Kidney epithelial cell (primary cell): ENCODE measurements around the gene SEMA6A. TPM values are rescaled to one million over a fixed set of nuclear protein-coding genes. Genes with fewer than 3 reads are reported as not detected.
A peak's percentile ranks its signal among the peaks of the same experiment; 100 is the strongest.

Source experiments
- DNase-seq: peaks from one replicate; pipeline ENCODE4 v3.0.0-alpha.2; 2010; ENCODE audit warnings: low read depth
- H3K27me3 ChIP-seq: 2 replicates; pipeline ENCODE4 v1.6.0; 2011; ENCODE audit warnings: low read length; ENCODE audit not compliant: control insufficient read depth, insufficient read depth
- H3K36me3 ChIP-seq: 2 replicates; pipeline ENCODE4 v1.5.1; 2011; ENCODE audit warnings: low read length; ENCODE audit not compliant: control insufficient read depth, insufficient read depth
- H3K4me3 ChIP-seq: 2 replicates; pipeline ENCODE4 v1.5.1; 2011; ENCODE audit warnings: low read depth, mild to moderate bottlenecking, control low read depth, low read length
- CTCF ChIP-seq: IDR thresholded peaks from 2 replicates; pipeline ENCODE4 v1.5.1; 2011; ENCODE audit warnings: mild to moderate bottlenecking, moderate library complexity, low read length, control low read depth, inconsistent platforms; ENCODE audit not compliant: insufficient read depth, poor library complexity, severe bottlenecking
- total RNA-seq: library from RNA; depleted of rRNA; stranded (reverse); fragments of >200 nt; gene quantifications from 2 replicates; pipeline ENCODE4 v1.2.3, GENCODE V29; 2015

Gene SEMA6A
- total RNA-seq, 1 donor from 2014 or later: 6.3 TPM

DNA sequence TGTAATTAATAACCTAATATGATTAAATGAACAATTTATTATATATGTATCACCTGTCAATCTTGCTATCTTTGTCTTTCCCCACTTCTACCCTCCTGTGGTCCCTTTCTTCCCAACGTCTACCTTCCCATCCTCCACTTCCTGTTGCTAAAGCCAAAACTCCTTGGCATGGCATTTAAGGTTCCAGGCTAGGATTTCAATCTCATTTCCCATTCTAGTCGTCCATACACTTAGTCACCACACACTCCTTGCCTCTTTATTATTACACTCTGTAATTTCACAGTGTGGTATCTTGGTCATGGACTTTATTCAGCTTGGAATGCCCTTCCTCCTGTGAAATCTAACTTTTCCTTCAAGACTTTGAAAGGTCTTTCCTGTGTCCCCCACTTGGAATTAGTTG is 115.3 kb downstream of the SEMA6A start:
- no peaks in the 10 kb centered on the region for H3K36me3 ChIP-seq
- no peak for DNase-seq
- no peak overlapping the region for H3K4me3 ChIP-seq
- no peak for TF ChIP-seq CTCF
- H3K27me3 ChIP-seq: no peaks in the 10 kb centered on the region

DNA sequence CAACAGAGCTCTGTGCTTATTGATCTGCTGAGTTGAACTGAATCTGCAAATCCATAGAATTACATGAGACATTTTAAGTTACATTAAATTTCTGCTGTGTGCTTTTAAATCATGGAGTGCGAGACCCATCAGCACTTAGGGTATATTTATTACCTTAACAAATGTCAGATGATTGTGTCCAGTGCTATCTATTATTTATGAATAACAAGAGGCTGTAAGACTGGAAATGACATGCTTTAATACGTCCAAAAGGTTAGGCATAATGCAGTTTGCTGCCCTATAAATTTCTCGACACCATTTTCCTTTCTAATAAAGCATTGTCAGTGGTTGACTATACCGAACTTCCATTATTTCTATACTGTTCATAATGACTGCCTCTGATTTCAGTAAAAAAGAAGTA is 117.6 kb downstream of the SEMA6A start:
- Histone ChIP-seq H3K36me3 (no peaks in the 10 kb centered on the region), H3K4me3 (no peak overlapping the region), H3K27me3 (no peaks in the 10 kb centered on the region)
- DNase-seq: no peak
- TF ChIP-seq CTCF: no peak

GRCh38 chr5:116456036-116456435 is 118.6 kb downstream of the SEMA6A start:
- TF ChIP-seq CTCF: no peak
- Histone ChIP-seq H3K4me3 (no peak overlapping the region), H3K27me3 (no peaks in the 10 kb centered on the region), H3K36me3 (no peaks in the 10 kb centered on the region)
- DNase-seq: no peak

GRCh38 chr5:116455061-116455460 is 119.6 kb downstream of the SEMA6A start:
- no peak overlapping the region for H3K4me3 ChIP-seq
- no peak for TF ChIP-seq CTCF
- H3K27me3 ChIP-seq: no peaks in the 10 kb centered on the region
- DNase-seq: no peak
- H3K36me3 ChIP-seq: no peaks in the 10 kb centered on the region

DNA sequence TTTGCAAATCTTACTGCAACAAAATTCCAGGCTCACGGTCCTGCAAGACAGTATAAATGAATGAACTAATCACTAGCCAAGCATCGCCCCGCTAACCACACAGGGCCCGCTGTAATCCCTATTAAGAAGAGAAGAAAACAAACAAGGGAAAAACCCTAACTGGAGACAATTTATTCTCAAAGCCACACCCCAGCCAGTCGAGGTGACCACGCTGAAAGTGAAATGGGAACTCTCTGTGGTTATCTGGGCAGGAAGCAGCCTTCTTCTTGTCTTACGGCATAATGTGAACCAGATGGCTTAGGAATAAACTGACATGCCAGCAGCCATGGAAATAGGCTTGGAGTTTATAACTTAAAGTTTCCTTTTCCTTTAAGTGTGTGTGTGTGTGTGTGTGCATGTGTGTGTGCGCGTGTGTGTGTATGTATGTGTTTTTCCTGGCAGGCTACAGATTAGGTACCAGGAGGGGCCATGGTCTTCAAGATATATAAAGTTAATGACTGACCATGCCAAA is 120.2 kb downstream of the SEMA6A start:
- DNase-seq: peak; percentile 52
- H3K36me3 ChIP-seq: no peaks in the 10 kb centered on the region
- no peaks in the 10 kb centered on the region for H3K27me3 ChIP-seq
- no peak for TF ChIP-seq CTCF
- no peak overlapping the region for H3K4me3 ChIP-seq

DNA sequence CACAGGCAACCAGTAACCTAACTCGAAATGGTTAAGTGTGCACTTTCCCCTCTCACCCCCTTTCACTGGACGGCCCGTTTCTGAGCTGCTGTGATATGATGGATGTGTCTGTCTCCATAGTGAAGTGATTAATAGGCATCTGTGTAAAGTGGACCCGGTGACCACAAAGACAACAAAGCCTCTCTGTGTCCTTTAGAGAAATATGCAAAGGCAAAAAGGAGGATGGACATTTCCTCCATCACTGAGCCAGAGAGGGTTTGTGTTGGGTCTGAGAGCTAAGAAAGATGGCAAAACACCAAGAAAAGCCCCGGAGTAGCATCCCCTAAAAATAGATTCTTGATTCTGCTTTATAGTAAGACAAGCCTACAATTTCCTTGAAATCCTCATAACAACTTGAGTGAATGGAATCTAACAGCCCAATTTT is 120.6 kb downstream of the SEMA6A start:
- no peak for DNase-seq
- Histone ChIP-seq H3K27me3 (no peaks in the 10 kb centered on the region), H3K4me3 (no peak overlapping the region), H3K36me3 (no peaks in the 10 kb centered on the region)
- no peak for TF ChIP-seq CTCF
